ENCODE measurements around the gene ARHGAP18.

DNA sequence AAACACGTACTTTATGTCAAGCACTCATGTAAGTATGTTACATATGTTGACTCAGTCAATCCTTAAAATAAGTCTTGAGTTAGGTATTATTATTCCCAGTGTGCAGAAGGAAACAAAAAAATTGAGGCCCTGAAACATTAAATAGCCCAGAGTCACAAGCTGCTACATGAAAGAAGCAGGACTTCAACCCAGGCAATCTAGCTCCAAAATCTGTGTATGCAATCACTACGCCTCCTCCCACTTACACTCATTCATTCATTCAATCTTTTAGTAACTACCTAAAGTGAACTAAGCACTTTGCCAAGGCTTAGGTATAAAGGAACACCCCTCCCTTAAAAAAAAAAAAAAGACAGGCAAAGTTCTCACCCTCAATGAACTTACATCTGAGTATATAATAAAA, 9.3 kb downstream of the ARHGAP18 start:
- TF ChIP-seq EZH2 (optimal IDR thresholded peaks at IDR 0.05; ENCODE audit: low read depth, low read length), result no peak
- TF ChIP-seq, protein P1, sequence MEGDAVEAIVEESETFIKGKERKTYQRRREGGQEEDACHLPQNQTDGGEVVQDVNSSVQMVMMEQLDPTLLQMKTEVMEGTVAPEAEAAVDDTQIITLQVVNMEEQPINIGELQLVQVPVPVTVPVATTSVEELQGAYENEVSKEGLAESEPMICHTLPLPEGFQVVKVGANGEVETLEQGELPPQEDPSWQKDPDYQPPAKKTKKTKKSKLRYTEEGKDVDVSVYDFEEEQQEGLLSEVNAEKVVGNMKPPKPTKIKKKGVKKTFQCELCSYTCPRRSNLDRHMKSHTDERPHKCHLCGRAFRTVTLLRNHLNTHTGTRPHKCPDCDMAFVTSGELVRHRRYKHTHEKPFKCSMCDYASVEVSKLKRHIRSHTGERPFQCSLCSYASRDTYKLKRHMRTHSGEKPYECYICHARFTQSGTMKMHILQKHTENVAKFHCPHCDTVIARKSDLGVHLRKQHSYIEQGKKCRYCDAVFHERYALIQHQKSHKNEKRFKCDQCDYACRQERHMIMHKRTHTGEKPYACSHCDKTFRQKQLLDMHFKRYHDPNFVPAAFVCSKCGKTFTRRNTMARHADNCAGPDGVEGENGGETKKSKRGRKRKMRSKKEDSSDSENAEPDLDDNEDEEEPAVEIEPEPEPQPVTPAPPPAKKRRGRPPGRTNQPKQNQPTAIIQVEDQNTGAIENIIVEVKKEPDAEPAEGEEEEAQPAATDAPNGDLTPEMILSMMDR (IDR thresholded peaks at IDR 0.05; ENCODE audit: low read length), result no peak
- no peak for TF ChIP-seq EZH2phosphoT487 (IDR thresholded peaks at IDR 0.05; ENCODE audit: low read length)
